ENCODE results near the gene SLCO4A1.

The SLCO4A1 gene

GRCh38 chr20:62638679-62639406 is 3.5 kb upstream of the SLCO4A1 start:
- DNase-seq = no peak

GRCh38 chr20:62639765-62640164 is 2.5 kb upstream of the SLCO4A1 start:
- no peak for DNase-seq

- no peak for DNase-seq
Observed at GRCh38 chr20:62640870-62641269, 1.4 kb upstream of the SLCO4A1 start.

GRCh38 chr20:62641321-62642050 is 817 bp upstream of the SLCO4A1 start:
- DNase-seq = no peak

- DNase-seq = peak in 4 of 5 experiments; percentile 36 to 72 (median 42)
Observed at GRCh38 chr20:62642666-62643520, 590 bp downstream of the SLCO4A1 start.

- no peak for DNase-seq
Observed at GRCh38 chr20:62643521-62644043, 1.3 kb downstream of the SLCO4A1 start.

GRCh38 chr20:62644044-62644795 is 1.9 kb downstream of the SLCO4A1 start:
- no peak for DNase-seq

- peak in 1 of 5 experiments; percentile 41 for DNase-seq
Observed at GRCh38 chr20:62644802-62645496, 2.6 kb downstream of the SLCO4A1 start.

GRCh38 chr20:62645613-62646012 is 3.3 kb downstream of the SLCO4A1 start:
- DNase-seq = no peak

- DNase-seq = no peak
Observed at GRCh38 chr20:62646851-62647520, 4.7 kb downstream of the SLCO4A1 start.

- DNase-seq = no peak
Observed at GRCh38 chr20:62647521-62648317, 5.4 kb downstream of the SLCO4A1 start.

- DNase-seq = no peak
Observed at GRCh38 chr20:62648318-62648995, 6.2 kb downstream of the SLCO4A1 start.

GRCh38 chr20:62649140-62649539 is 6.8 kb downstream of the SLCO4A1 start:
- DNase-seq = no peak

- no peak for DNase-seq
Observed at GRCh38 chr20:62650551-62651284, 8.4 kb downstream of the SLCO4A1 start.

- peak; percentile 49 to 98 (median 87) for DNase-seq
Observed at GRCh38 chr20:62651285-62652021, 9.2 kb downstream of the SLCO4A1 start.

- peak in 4 of 5 experiments; percentile 21 to 94 (median 65) for DNase-seq
Observed at GRCh38 chr20:62652041-62652893, 10.0 kb downstream of the SLCO4A1 start.

GRCh38 chr20:62652894-62653305 is 10.6 kb downstream of the SLCO4A1 start:
- DNase-seq = no peak
